A549 (cell line): ENCODE measurements around the gene VNN1. TPM values are rescaled to one million over a fixed set of nuclear protein-coding genes. Genes with fewer than 3 reads are reported as not detected.

ENCODE experiments used
- ATAC-seq, 2 experiments: fragments of 200-7000 bp in 1 of 2; fragments of >200 bp in 1 of 2; cut with Nextera tagmentation in 1 of 2; cut with Tn5 transposase in 1 of 2; 3 replicates each; pipeline versions ENCODE4 v1.8.0 to v1.9.1; 2018 to 2020; ENCODE audit warnings: mild to moderate bottlenecking in 1 of 2, moderate library complexity in 1 of 2
- CTCF ChIA-PET: fragments of 300-600 bp; sonication (Branson Sonifier 250); formaldehyde crosslinking; extraction: SDS; loops from one replicate; lab custom pipeline; 2021; ENCODE audit warnings: antibody characterized with exemption, inconsistent platforms; lab: Yijun Ruan, JAX
- POLR2A ChIA-PET: fragments of 350-600 bp; formaldehyde crosslinking; extraction: SDS; loops from one replicate; lab custom pipeline; 2021; ENCODE audit warnings: antibody characterized with exemption, inconsistent platforms; lab: Yijun Ruan, JAX
- DNase-seq, 2 experiments: peaks; one replicate each; pipeline versions ENCODE4 v3.0.0 to v3.0.0-alpha.2; 2011 to 2016; ENCODE audit warnings: low read depth in 1 of 2, low spot score in 1 of 2
- FAIRE-seq: peaks from 2 replicates; lab custom pipeline; 2011; peaks lifted over from hg19 to GRCh38; lab: Jason Lieb, UNC
- H3K27ac ChIP-seq, 2 experiments: fragments of >200 bp; sonication (Bioruptor Twin); formaldehyde crosslinking; 3 replicates each; pipeline ENCODE4 v1.5.1; 2016 to 2017
- H3K4me1 ChIP-seq: fragments of >200 bp; sonication (Bioruptor Twin); formaldehyde crosslinking; 3 replicates; pipeline ENCODE4 v1.6.1; 2016
- H3K4me2 ChIP-seq: fragments of >200 bp; sonication (Bioruptor Twin); formaldehyde crosslinking; 3 replicates; pipeline ENCODE4 v1.6.1; 2016
- H3K4me3 ChIP-seq: fragments of >200 bp; sonication (Bioruptor Twin); formaldehyde crosslinking; 3 replicates; pipeline ENCODE4 v1.5.1; 2016
- H3K9me3 ChIP-seq: fragments of >200 bp; sonication (Bioruptor Twin); formaldehyde crosslinking; 3 replicates; pipeline ENCODE4 v1.6.1; 2016
- BCL3 ChIP-seq: fragments of >200 bp; sonication (Bioruptor Twin); formaldehyde crosslinking; IDR thresholded peaks from 3 replicates; pipeline ENCODE4 v1.6.1; 2016
- BHLHE40 ChIP-seq: IDR thresholded peaks from 2 replicates; pipeline ENCODE4 v1.6.1; 2012; ENCODE audit warnings: low read depth, low read length, inconsistent platforms
- CHD4 ChIP-seq: fragments of 200-600 bp; sonication (generic); IDR thresholded peaks from 2 replicates; pipeline ENCODE4 v1.6.1; 2016; ENCODE audit warnings: antibody characterized with exemption, mild to moderate bottlenecking, borderline replicate concordance
- EHMT2 ChIP-seq: fragments of 200-600 bp; sonication (generic); IDR thresholded peaks from 2 replicates; pipeline ENCODE4 v1.6.1; 2016; ENCODE audit warnings: antibody characterized with exemption, low read depth, mild to moderate bottlenecking, moderate library complexity
- ESRRA ChIP-seq: fragments of 150-350 bp; IDR thresholded peaks from 2 replicates; pipeline ENCODE4 v1.6.1; 2014; ENCODE audit warnings: mild to moderate bottlenecking, low read length, borderline replicate concordance
- FOSB ChIP-seq: fragments of 250-450 bp; sonication (Bioruptor Pico); IDR thresholded peaks from 2 replicates; pipeline ENCODE4 v1.5.0; 2020; ENCODE audit warnings: mild to moderate bottlenecking, moderate library complexity
- HDAC2 ChIP-seq: fragments of 200-600 bp; sonication (generic); IDR thresholded peaks from 2 replicates; pipeline ENCODE4 v1.6.1; 2016
- HES2 ChIP-seq: fragments of >200 bp; sonication (Bioruptor Twin); formaldehyde crosslinking; IDR thresholded peaks from 2 replicates; pipeline ENCODE4 v1.6.1; 2016
- HEYL ChIP-seq: fragments of 250-450 bp; sonication (Bioruptor Pico); IDR thresholded peaks from 2 replicates; pipeline ENCODE4 v1.8.0; 2021; ENCODE audit warnings: mild to moderate bottlenecking, moderate library complexity
- HMGXB4 ChIP-seq: fragments of 250-450 bp; sonication (Bioruptor Pico); IDR thresholded peaks from 2 replicates; pipeline ENCODE4 v1.5.0; 2021; ENCODE audit warnings: mild to moderate bottlenecking, moderate library complexity, borderline replicate concordance
- HOXA7 ChIP-seq: fragments of 250-450 bp; sonication (Bioruptor Pico); IDR thresholded peaks from 2 replicates; pipeline ENCODE4 v1.5.0; 2020; ENCODE audit warnings: mild to moderate bottlenecking, moderate library complexity
- HOXB13 ChIP-seq: fragments of 250-450 bp; sonication (Bioruptor Pico); IDR thresholded peaks from 2 replicates; pipeline ENCODE4 v1.5.0; 2020; ENCODE audit warnings: low read depth, mild to moderate bottlenecking, moderate library complexity
- HOXB5 ChIP-seq: fragments of 250-450 bp; sonication (Bioruptor Pico); IDR thresholded peaks from 2 replicates; pipeline ENCODE4 v1.5.0; 2020; ENCODE audit warnings: mild to moderate bottlenecking, moderate library complexity
- KDM1A ChIP-seq: fragments of 200-600 bp; sonication (generic); IDR thresholded peaks from 2 replicates; pipeline ENCODE4 v1.6.1; 2016; ENCODE audit warnings: low read depth, mild to moderate bottlenecking
- NFE2L2 ChIP-seq: fragments of 150-350 bp; conservative IDR thresholded peaks from 2 replicates; pipeline ENCODE4 v1.6.1; 2014; ENCODE audit warnings: low read length
- NR3C1 ChIP-seq: fragments of >200 bp; sonication (Bioruptor Twin); formaldehyde crosslinking; IDR thresholded peaks from 3 replicates; pipeline ENCODE4 v1.6.1; 2017
- POLR2A ChIP-seq: IDR thresholded peaks from 2 replicates; pipeline ENCODE4 v1.6.1; 2012; ENCODE audit warnings: mild to moderate bottlenecking, low read length
- RAD21 ChIP-seq, 2 experiments: fragments of >200 bp in 1 of 2; sonication (Bioruptor Twin) in 1 of 2; formaldehyde crosslinking in 1 of 2; IDR thresholded peaks in 1 of 2; conservative IDR thresholded peaks in 1 of 2; 2 replicates in 1 of 2; 3 replicates in 1 of 2; pipeline ENCODE4 v1.6.1; 2012 to 2018; ENCODE audit warnings: inconsistent platforms in 1 of 2
- RARB ChIP-seq: fragments of 250-450 bp; sonication (Bioruptor Pico); IDR thresholded peaks from 2 replicates; pipeline ENCODE4 v1.8.0; 2021; ENCODE audit warnings: mild to moderate bottlenecking, moderate library complexity
- RFX5 ChIP-seq: fragments of 450-650 bp; IDR thresholded peaks from 2 replicates; pipeline ENCODE4 v1.7.1; 2014; ENCODE audit warnings: antibody characterized with exemption, mild to moderate bottlenecking, moderate library complexity
- RNF2 ChIP-seq: fragments of 200-600 bp; sonication (generic); IDR thresholded peaks from 2 replicates; pipeline ENCODE4 v1.6.1; 2016; ENCODE audit warnings: low read depth, mild to moderate bottlenecking, antibody characterized with exemption, moderate library complexity, borderline replicate concordance
- TFCP2L1 ChIP-seq: fragments of 250-450 bp; sonication (Bioruptor Pico); IDR thresholded peaks from 2 replicates; pipeline ENCODE4 v1.5.0; 2021; ENCODE audit warnings: mild to moderate bottlenecking
- ZC3H11A ChIP-seq: fragments of 450-650 bp; IDR thresholded peaks from 2 replicates; pipeline ENCODE4 v1.6.1; 2014; ENCODE audit warnings: antibody characterized with exemption, mild to moderate bottlenecking
- ZNF302 ChIP-seq: fragments of 250-450 bp; sonication (Bioruptor Pico); IDR thresholded peaks from 2 replicates; pipeline ENCODE4 v1.9.0; 2021; ENCODE audit warnings: inconsistent platforms, mild to moderate bottlenecking, moderate library complexity
- WGBS: methylation state at CpG from one replicate; pipeline ENCODE4 v1.1.6; 2017; ENCODE audit errors: missing lambda C conversion rate; 5-methylcytosine and 5-hydroxymethylcytosine counted together
- polyA plus RNA-seq, 4 experiments: library from polyadenylated mRNA; depleted of rRNA in 3 of 4; stranded (reverse); fragments of >200 nt; fragmentation: RNase III in 1 of 4; extraction: RNeasy Plus Mini Kit Qiagen cat#74134 plus additional on column Dnase treatment in 1 of 4; gene quantifications; 2 replicates in 3 of 4; 3 replicates in 1 of 4; pipeline ENCODE4 v1.2.3, GENCODE V29; 2011 to 2017
- TF ChIP-seq, protein P1 (sequence below): fragments of 150-350 bp; IDR thresholded peaks from 2 replicates; pipeline ENCODE4 v1.6.1; 2014; ENCODE audit warnings: low read depth, mild to moderate bottlenecking, low read length
- TF ChIP-seq, protein P2 (sequence below): fragments of 250-450 bp; sonication (Bioruptor Pico); IDR thresholded peaks from 2 replicates; pipeline ENCODE4 v1.5.0; 2020; ENCODE audit warnings: low read depth, mild to moderate bottlenecking, moderate library complexity

The VNN1 gene
- polyA plus RNA-seq, 2 of the 4 experiments (the other 2 are of a cell fraction), result 0.03 to 0.09 TPM

GRCh38 chr6:132728616-132729015 lies 14.8 kb upstream of the VNN1 start:
- Histone ChIP-seq H3K4me3 (no peak overlapping the region), H3K9me3 (no peaks in the 10 kb centered on the region), H3K4me1 (peaks cover 17% of the 10 kb centered on the region), H3K27ac (no peak overlapping the region), H3K4me2 (no peak overlapping the region)
- FAIRE-seq, result no peak
- CTCF ChIA-PET, result interaction anchor here (1.3 to 1.7 kb wide), 2 partner anchors 58 to 70 kb away, joined by 3 to 8 read pairs; partner anchors contain the start of gene SLC18B1
- ATAC-seq, result peak in 1 of 2 experiments; percentile 43; a peak in 2 of 6 replicates
- POLR2A ChIA-PET, result interaction anchor here (0.6 kb wide), 1 partner anchor 57 kb away, joined by 3 read pairs; no protein-coding TSS in a partner anchor
- 79% methylated on average over 4 of the region's 4 CpGs for WGBS
- no peak for TF ChIP-seq CHD4
- no peak for TF ChIP-seq POLR2A
- TF ChIP-seq HMGXB4 (CRISPR knock-in tag), result no peak
- TF ChIP-seq HES2, result no peak
- no peak for TF ChIP-seq NR3C1
- TF ChIP-seq RAD21 (conservative IDR thresholded peaks at IDR 0.05 in 1 of 2, IDR thresholded peaks at IDR 0.05 in 1 of 2), result no peak
- no peak for TF ChIP-seq RARB (CRISPR knock-in tag)
- no peak for TF ChIP-seq NFE2L2
- no peak for TF ChIP-seq BHLHE40
- no peak for TF ChIP-seq ESRRA
- TF ChIP-seq RNF2, result no peak
- TF ChIP-seq HOXB13, result no peak
- no peak for TF ChIP-seq RFX5
- TF ChIP-seq HOXB5 (CRISPR knock-in tag), result no peak
- TF ChIP-seq TFCP2L1, result no peak
- TF ChIP-seq BCL3, result no peak
- TF ChIP-seq, protein P1, sequence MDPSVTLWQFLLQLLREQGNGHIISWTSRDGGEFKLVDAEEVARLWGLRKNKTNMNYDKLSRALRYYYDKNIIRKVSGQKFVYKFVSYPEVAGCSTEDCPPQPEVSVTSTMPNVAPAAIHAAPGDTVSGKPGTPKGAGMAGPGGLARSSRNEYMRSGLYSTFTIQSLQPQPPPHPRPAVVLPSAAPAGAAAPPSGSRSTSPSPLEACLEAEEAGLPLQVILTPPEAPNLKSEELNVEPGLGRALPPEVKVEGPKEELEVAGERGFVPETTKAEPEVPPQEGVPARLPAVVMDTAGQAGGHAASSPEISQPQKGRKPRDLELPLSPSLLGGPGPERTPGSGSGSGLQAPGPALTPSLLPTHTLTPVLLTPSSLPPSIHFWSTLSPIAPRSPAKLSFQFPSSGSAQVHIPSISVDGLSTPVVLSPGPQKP, result no peak
- no peak for TF ChIP-seq HEYL
- peak in 1 of 2 experiments; percentile 11 for DNase-seq

GRCh38 chr6:132726608-132726975 lies 12.7 kb upstream of the VNN1 start:
- TF ChIP-seq FOSB (CRISPR knock-in tag), result no peak
- TF ChIP-seq ZNF302 (CRISPR knock-in tag), result no peak
- TF ChIP-seq, all 56 proteins: peak for 0
- ATAC-seq, result no peak
- Histone ChIP-seq H3K4me2 (no peak overlapping the region), H3K4me3 (no peak overlapping the region), H3K4me1 (peaks cover 17% of the 10 kb centered on the region), H3K9me3 (no peaks in the 10 kb centered on the region), H3K27ac (no peak overlapping the region)
- DNase-seq, result no peak
- FAIRE-seq, result no peak
- ChIA-PET CTCF (no interaction called here), POLR2A (no interaction called here)
- 93% methylated on average over 4 of the region's 4 CpGs for WGBS

DNA sequence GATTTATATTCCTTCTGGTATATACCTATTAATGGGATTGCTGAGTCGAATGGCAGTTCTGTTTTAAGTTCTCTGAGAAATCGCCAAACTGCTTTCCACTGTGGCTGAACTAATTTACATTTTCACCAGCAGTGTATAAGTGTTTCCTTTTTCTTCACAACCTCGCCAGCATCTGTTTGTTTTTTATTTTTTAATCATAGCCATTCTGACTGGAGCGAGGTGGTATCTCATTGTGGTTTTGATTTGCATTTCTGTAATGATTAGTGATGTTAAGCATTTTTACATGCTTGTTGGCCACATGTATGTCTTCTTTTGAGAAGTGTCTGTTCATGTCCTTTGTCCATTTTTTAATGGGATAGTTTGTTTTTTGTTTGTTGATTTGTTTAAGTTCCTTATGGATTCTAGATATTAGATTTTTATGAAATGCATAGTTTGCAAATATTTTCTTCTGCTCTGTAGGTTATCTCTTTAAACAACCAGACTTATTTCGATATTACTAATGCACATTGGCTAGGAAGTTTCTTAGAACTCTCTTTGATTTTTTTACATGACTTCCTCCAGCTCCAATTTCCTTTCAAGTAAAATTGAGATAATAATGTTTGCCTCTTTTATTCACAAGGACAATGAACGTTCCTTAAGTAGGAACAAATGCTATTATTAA lies 12.2 kb upstream of the VNN1 start:
- 61% methylated on average over 6 of the region's 6 CpGs for WGBS
- Histone ChIP-seq H3K4me2 (no peak overlapping the region), H3K27ac (no peak overlapping the region), H3K4me3 (no peak overlapping the region), H3K4me1 (peaks cover 13% of the 10 kb centered on the region), H3K9me3 (no peaks in the 10 kb centered on the region)
- DNase-seq (no peak), FAIRE-seq (no peak), ATAC-seq (no peak)
- ChIA-PET CTCF (no interaction called here), POLR2A (no interaction called here)
- TF ChIP-seq HDAC2 (no peak), ZC3H11A (no peak), BCL3 (no peak), RNF2 (no peak), EHMT2 (no peak), KDM1A (no peak), HOXA7 (CRISPR knock-in tag) (no peak), RARB (CRISPR knock-in tag) (no peak), HMGXB4 (CRISPR knock-in tag) (no peak)
- TF ChIP-seq, protein P2, sequence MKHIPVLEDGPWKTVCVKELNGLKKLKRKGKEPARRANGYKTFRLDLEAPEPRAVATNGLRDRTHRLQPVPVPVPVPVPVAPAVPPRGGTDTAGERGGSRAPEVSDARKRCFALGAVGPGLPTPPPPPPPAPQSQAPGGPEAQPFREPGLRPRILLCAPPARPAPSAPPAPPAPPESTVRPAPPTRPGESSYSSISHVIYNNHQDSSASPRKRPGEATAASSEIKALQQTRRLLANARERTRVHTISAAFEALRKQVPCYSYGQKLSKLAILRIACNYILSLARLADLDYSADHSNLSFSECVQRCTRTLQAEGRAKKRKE (CRISPR knock-in tag), result no peak
